Measurements from ENCODE around the gene PSPC1.

DNA sequence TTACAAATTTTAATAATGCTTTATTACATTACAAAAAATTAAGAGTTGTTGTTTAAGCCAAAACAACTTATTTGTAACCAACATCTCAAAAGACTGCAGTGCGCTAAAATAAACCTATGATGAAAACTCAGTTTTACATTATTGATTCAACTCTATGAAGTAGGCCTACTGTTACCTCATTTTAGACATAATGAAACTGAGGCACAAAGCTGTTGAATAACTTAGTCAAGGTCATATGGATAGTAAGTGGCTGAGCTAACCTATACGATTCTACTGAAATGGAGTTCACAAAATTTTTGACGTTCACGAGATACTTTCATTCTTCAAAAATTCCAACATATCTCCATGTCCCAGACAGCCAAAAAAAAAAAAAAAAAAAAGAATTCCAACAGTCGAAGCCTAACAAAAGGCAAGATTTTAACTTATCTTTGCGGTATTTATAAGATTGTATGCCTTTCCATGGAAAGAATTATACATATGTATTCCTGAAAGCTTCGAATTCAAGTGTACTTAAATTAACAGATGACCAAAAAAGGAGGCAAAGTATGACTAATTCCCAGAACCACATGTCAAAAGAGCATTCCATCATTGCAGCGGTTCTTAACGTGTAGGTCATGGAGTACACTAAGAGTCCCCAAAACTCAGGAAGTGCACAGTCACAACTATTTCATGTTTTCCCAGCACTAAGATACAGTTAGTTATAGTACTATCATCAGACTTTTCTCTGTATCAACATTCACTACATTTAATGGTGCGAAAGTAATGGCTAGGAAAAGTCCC is 69.4 kb downstream of the PSPC1 start:
- TF ChIP-seq, protein P1, sequence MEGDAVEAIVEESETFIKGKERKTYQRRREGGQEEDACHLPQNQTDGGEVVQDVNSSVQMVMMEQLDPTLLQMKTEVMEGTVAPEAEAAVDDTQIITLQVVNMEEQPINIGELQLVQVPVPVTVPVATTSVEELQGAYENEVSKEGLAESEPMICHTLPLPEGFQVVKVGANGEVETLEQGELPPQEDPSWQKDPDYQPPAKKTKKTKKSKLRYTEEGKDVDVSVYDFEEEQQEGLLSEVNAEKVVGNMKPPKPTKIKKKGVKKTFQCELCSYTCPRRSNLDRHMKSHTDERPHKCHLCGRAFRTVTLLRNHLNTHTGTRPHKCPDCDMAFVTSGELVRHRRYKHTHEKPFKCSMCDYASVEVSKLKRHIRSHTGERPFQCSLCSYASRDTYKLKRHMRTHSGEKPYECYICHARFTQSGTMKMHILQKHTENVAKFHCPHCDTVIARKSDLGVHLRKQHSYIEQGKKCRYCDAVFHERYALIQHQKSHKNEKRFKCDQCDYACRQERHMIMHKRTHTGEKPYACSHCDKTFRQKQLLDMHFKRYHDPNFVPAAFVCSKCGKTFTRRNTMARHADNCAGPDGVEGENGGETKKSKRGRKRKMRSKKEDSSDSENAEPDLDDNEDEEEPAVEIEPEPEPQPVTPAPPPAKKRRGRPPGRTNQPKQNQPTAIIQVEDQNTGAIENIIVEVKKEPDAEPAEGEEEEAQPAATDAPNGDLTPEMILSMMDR (IDR thresholded peaks at IDR 0.05): no peak
- TF ChIP-seq ZFX (IDR thresholded peaks at IDR 0.05; ENCODE audit: borderline replicate concordance): no peak

Data from 22Rv1 (cell line).